HTR-8/SVneo (cell line): Measurements from ENCODE around the gene KICS2.
A peak's percentile ranks its signal among the peaks of the same experiment; 100 is the strongest.
"Not testable (repeated sequence)": the region's sequence is repeated elsewhere in the genome, so short reads cannot be mapped to it uniquely, and the experiment has no call there.

Source experiments
- DNase-seq: peaks from one replicate; pipeline ENCODE4 v3.0.0; 2011; ENCODE audit warnings: low spot score, mixed read lengths; ENCODE audit not compliant: insufficient read length
- FAIRE-seq: peaks from 2 replicates; lab custom pipeline; 2011; peaks lifted over from hg19 to GRCh38; lab: Jason Lieb, UNC

KICS2 gene

GRCh38 chr12:64218597-64218996, 3.5 kb downstream of the KICS2 start:
- FAIRE-seq (no peak), DNase-seq (no peak)

DNA sequence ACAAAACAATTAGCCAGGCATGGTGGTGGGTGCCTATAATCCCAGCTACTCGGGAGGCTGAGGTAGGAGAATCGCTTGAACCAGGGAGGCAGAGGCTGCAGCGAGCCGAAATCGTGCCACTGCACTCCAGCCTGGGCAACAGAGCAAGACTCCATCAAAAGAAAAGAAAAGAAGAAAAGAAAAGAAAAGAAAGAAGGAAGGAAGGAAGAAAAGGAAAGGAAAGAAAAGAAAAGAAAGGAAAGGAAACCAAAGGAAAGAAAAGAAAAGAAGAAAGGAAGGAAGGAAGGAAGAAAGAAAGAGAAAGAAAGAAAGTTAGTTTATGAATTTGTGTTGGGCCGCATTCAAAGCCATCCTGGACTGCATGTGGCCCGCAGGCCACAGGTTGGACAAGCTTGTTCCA, 4.5 kb downstream of the KICS2 start:
- not testable (repeated sequence) for FAIRE-seq, DNase-seq

DNA sequence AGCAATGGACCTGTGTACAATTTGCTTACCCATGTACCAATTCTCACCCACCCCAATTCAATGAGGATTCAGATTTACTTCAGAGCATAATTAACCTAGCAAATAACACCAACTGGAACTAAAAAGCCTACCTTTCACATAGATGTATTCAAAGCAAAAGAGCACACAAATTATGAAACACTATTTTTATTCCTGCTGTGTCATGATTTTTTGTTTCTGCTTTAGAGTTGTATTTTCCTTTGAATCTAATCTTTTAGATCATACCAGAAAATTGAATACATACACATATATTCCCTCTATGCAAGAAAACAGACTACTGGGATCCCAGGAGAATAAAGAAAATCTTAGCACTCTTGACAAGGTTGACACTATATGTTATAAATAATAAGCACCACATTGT, 5.9 kb downstream of the KICS2 start:
- DNase-seq (no peak), FAIRE-seq (no peak)

DNA sequence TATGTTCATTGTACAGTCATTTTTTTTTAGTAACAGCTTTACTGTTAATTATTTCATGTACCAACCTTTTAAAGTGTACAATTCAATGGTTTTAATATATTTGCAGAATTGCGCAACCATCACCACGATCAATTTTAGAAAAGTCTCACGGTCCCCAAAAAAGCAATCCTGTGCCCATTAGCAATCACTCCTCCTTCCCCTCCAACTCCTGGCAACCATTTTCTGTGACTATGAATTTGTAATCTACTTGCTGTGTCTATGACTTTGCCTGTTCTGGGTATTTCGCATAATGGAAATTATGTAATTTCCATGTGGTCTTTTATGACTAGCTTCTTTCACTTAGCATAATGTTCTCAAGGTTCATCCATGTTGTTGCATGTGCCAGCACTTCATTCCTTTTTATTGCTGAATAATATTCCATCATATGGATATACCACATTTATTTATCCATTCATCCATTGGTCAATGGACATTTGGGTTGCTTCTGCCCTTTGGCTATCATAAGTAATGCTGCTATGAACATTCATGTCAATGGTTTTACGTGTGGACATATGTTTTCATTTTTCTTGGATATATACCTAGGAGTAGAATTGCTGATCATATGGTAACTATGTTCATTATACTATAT, 9.9 kb downstream of the KICS2 start:
- no peak for FAIRE-seq
- no peak for DNase-seq

DNA sequence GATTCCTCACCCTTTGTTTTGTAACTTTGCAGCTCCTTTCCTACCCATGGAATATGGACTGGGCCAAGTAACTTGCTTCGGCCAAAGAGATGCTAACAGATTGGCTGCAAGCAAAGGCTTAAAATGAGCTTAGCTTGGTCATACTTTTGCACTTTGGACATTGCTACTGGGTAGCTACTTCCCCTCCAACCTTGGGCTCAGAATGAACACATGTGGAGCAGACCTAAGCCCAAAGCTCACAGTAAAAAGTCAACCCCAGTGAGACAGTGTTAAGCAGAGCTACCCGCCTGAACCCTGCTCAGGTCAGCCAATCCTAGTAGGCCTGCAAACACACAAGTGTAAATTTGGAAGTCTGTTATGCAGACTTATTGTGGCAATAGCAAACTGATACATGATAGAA, 14.6 kb downstream of the KICS2 start:
- FAIRE-seq: no peak
- no peak for DNase-seq

GRCh38 chr12:64205542-64205941, 16.6 kb downstream of the KICS2 start:
- FAIRE-seq (no peak), DNase-seq (no peak)

- no peak for DNase-seq
- FAIRE-seq: no peak
Observed at GRCh38 chr12:64203775-64204174, 18.3 kb downstream of the KICS2 start.

- FAIRE-seq (no peak), DNase-seq (no peak)
Observed at GRCh38 chr12:64203036-64203435, 19.1 kb downstream of the KICS2 start.

DNA sequence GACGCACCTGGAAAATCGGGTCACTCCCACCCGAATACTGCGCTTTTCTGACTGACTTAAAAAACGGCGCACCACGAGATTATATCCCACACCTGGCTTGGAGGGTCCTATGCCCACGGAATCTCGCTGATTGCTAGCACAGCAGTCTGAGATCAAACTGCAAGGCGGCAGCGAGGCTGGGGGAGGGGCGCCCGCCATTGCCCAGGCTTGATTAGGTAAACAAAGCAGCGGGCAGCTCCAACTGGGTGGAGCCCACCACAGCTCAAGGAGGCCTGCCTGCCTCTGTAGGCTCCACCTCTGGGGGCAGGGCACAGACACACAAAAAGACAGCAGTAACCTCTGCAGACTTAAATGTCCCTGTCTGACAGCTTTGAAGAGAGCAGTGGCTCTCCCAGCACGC, 26.3 kb downstream of the KICS2 start:
- FAIRE-seq, DNase-seq: not testable (repeated sequence)

DNA sequence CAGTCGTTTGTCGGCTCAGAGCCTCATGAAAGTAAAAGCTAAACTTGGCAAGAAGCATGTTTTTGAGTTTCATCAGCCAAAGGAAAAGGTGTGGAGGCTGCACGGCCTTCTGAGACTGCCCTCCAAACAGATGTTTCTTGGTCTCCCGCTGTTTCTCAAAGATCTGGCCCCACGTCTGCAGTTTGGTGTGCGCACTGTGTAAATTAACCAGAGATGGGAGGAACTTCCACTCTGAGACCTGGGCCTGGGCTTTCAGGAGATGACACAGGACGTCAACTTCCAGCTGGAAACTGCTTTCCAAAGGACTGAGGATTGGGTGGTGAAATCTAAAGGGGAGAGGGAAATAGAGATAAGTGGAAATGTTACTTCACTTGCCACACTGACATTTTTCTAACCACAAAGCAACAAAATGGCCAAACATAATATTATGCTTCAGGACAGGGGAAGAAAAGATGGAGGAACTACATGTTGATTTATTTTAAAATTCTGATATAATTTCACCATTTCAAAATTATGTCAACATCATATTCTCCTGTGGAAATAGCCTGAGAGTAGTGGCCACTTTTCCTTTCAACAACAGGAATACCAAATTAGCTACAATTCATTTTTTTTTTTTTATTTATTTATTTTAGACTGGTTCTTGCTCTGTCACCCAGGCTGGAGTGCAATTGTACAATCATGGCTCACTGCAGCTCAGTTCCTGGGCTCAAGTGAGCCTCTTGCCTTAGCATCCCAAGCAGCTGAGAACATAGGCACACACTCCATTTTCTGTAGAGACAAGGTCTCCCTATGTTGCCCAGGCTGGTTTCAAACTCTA, 27.6 kb downstream of the KICS2 start:
- FAIRE-seq: no peak
- no peak for DNase-seq

- DNase-seq (no peak), FAIRE-seq (no peak)
Observed at GRCh38 chr12:64193931-64194330, 28.2 kb downstream of the KICS2 start.

DNA sequence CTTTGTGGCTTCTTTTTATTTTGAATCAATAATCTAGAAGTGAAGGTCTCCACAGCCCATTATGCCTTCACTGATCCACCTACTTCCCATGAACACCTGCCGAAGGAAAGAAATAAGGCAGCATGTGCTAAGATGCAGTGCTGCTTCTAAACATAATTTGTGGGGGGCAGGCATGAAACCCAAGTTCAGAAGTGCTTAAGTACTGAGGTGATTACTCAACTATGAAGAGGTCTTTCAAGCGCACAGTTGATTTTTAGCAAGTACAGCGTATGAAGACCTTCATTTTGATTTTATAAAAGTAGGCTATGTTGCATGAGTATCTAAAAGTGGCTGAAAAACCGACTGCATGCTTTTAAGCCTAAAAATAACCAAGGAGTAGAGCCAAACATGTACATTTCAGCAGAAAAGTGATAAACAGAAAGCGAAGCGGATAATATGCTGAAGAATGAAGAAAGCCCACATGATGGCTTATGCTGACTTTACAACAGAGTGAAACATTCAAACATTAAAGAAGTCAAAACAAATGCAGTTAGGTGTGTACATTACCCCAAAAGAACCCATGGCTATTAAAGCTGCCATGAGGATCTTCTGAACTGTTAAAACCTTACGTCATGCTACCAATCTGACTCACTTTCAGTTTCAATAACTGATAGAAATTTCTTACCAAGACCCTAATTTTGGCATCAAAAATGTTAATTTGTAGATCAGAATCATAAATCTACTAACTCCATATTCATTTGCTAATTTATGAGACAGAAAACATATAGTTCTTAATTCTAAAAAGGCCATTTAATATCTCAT, 29.3 kb downstream of the KICS2 start:
- DNase-seq (no peak), FAIRE-seq (no peak)

GRCh38 chr12:64190140-64190539, 32.0 kb downstream of the KICS2 start:
- DNase-seq (no peak), FAIRE-seq (no peak)

- no peak for FAIRE-seq
- DNase-seq: no peak
Observed at GRCh38 chr12:64189530-64189929, 32.6 kb downstream of the KICS2 start.

DNA sequence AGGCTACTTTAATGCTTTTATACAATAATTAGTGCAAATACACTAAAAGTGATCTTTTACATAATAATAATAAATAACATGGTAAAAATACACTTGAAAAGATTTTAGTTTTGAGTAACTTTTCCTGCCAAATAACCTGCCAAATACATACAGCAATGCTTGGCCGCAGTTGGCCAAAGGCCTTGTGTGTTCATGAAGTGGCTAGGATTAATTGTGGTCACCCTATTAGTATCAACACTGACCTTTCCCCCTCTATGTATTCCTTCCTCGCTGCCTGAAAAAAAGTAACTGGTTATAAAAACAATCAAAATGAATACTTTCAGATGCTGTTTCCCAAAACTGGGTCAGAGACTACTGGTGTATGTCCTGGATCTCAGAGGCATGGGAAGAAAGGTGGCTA, 34.3 kb downstream of the KICS2 start:
- DNase-seq (no peak), FAIRE-seq (no peak)

DNA sequence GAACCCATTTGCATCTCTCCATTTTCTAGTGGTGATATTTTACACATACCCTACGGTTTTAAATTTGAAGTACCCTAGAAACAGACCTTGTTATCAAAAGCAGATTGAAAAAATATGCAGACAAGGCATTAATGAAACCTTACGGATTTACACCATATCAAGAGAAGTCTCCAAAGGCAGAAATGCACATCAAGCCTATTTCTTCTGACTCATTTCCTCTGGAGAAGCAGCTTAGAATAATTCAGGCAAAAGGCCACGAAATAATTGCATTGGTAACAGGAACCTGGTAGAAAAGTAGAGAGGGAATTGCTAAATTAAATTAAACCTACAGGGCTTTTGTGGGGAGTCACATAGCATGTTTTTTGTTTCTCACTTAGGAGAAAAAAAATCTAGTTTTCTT, 34.7 kb downstream of the KICS2 start:
- FAIRE-seq (no peak), DNase-seq (peak; percentile 23)

GRCh38 chr12:64186789-64187188, 35.3 kb downstream of the KICS2 start:
- DNase-seq: no peak

DNA sequence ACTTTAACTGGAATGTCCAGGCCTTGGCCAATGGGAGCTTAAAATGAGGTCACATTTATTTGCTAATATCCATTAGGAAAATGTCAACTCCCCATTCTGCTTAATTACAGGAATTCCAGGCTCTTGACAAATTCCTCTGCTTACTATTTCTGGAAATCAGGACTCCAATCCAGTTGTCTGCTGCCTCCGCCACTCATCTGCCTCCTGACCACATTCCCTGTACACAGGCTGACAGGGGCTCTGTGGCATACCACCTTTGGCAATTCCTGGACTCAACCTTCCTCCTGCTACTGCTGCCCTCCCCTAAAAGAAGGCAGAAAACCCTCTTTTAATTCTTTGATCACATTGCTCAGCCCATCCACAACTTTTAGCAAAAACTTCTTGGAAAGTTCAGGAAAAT, 37.9 kb downstream of the KICS2 start:
- DNase-seq (no peak), FAIRE-seq (no peak)

More at GRCh38 chr12:64186789-64187188, 35.3 kb downstream of the KICS2 start:
- no peak for FAIRE-seq

DNA sequence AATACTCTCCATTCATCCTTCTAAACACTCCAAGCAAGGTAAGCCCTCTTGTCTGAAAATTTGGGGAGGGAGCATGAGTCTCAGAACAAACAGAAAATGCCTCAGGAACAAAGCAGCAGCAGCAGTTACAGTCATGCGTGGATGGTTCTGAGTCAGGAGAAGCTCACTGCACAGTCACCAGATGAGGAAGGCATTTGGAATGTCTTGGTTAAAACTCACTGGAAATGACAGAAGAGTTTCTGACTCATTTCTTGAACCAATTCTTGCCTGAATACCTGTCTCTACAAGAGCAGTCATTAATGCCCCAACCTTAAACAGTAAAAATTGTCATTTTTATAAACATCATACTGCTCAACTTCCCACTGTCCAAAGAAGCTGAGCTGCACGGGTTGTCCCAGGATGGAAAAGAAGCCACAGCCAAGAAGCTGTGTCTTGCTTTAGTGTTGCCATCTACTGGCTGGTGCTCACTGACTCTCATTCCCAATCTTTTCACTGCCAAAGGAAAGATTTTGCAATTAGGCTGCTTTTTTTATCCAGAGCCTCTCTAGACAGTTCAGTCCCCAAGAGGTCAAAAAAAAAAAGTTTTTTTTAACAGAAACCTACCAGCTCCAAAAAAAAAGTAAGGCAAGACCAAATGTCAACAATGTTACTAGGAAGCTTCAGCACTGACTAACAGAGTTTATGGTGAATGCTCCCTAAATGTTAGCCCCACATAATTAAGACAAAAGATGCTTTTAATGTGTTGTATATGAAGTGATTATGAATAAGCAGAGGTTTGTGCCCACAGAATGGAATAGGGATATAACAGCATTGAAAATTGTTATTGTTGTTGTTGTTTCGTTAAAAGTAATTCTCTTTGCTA, 40.4 kb downstream of the KICS2 start:
- FAIRE-seq (peak; percentile 72), DNase-seq (peak; percentile 72)

DNA sequence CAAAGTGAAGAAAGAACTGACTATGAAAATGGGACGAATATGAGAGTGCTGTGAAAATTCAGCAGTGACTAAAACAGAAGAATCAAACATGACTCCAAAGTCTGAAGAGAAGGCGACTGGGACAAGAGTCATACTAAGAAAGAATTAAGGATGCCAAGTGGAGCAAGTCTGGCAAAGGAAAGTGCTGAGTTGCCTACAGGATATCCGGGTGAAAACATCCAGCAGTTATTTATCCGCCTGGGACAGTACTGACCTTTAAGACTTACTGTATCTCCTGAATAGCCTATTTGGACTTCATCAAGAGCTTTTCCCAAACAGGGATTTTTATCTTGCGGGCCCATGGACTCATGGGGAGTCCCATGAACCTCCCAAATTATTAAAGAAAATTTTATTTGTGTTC, 41.1 kb downstream of the KICS2 start:
- FAIRE-seq: no peak

More for the DNA sequence above, 41.1 kb downstream of the KICS2 start:
- peak; percentile 23 for DNase-seq
